ENCODE data around the gene TMPRSS11D.

DNA sequence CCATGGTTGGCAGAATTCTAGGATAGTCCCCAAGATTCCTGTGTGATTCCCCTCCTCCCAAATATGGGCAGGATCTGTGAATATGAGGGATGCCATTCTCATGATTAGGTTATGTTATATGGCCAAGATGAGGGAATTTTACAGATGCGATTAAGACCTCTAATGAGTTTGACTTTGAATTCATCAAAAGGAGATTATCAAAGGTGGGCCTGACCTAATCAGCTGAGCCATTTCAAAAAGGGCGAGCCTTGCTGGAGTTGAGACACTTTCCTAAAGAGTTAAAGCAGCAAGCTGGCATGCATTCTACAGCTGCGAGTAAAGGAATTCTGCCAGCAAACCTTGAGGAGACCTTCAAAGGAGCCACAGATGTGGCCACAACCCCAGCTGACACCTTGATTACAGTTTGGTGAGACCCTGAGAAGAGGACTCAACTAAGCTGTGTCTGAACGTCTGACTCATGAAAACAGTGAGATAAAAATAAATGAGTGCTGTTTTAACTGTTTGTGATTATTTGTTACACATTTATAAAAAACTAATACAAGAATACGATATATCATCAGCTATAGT, 31.7 kb upstream of the TMPRSS11D start:
- TF ChIP-seq, protein P1, sequence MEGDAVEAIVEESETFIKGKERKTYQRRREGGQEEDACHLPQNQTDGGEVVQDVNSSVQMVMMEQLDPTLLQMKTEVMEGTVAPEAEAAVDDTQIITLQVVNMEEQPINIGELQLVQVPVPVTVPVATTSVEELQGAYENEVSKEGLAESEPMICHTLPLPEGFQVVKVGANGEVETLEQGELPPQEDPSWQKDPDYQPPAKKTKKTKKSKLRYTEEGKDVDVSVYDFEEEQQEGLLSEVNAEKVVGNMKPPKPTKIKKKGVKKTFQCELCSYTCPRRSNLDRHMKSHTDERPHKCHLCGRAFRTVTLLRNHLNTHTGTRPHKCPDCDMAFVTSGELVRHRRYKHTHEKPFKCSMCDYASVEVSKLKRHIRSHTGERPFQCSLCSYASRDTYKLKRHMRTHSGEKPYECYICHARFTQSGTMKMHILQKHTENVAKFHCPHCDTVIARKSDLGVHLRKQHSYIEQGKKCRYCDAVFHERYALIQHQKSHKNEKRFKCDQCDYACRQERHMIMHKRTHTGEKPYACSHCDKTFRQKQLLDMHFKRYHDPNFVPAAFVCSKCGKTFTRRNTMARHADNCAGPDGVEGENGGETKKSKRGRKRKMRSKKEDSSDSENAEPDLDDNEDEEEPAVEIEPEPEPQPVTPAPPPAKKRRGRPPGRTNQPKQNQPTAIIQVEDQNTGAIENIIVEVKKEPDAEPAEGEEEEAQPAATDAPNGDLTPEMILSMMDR (IDR thresholded peaks at IDR 0.05; ENCODE audit: extremely low read depth in 1 of 2, insufficient read depth in 1 of 2, low read depth in 1 of 2, low read length in 2 of 2) = no peak
- TF ChIP-seq, protein P2, sequence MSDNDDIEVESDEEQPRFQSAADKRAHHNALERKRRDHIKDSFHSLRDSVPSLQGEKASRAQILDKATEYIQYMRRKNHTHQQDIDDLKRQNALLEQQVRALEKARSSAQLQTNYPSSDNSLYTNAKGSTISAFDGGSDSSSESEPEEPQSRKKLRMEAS (IDR thresholded peaks at IDR 0.05; ENCODE audit: insufficient read depth, insufficient read length) = no peak
- TF ChIP-seq POLR2A (IDR thresholded peaks at IDR 0.05; ENCODE audit: low read depth, low read length) = no peak
- TF ChIP-seq MYC (IDR thresholded peaks at IDR 0.05; ENCODE audit: low read depth, low read length) = no peak
- no peak for TF ChIP-seq EZH2 (IDR thresholded peaks at IDR 0.05; ENCODE audit: borderline replicate concordance, low read depth, low read length, severe bottlenecking)

Data from endothelial cell of umbilical vein (primary cell).